ENCODE measurements around the gene MSX2. TPM values are rescaled to one million over a fixed set of nuclear protein-coding genes. Genes with fewer than 3 reads are reported as not detected.

Gene MSX2
- total RNA-seq, 2 donors from 2014 or later: not detected

DNA sequence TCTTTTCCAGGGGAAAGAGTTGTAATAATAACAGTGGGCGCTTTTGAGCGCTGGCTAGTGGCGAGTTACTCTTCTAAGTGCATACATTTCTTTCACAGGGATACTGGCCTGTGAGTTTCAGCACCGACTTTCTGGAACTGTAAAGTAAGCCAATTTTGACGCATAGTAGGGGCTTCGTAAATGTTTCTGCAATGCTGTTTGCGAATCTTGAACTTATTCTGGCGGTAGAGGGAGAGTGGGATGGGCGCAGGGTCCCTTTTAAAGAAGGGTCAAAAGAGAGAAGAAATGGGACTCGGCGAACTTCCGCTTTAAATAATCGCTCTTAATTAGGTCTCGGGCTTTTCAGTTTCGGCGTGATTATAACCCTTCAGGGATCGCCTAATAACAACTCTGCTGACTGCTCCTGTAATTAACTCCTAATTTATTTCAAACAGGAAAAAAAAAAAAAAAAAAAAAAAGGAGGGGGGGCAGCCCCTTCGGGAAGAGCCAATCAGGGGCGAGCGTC, 351 bp upstream of the MSX2 start:
- intact Hi-C loops (cut with DNase I): no loop called here
- Histone ChIP-seq H3K4me1 (peaks cover 36% of the 10 kb centered on the region), H3K9me3 (no peaks in the 10 kb centered on the region), H3K4me3 (peak overlapping the region in 1 of 2 donors; percentile 67), H3K27me3 (peaks cover 0 to 43% of the 10 kb centered on the region in 2 donors), H3K36me3 (replicated peaks in 1 of 2; ENCODE audit: insufficient read depth in 1 of 2, low read depth in 2 of 2) (no peaks in the 10 kb centered on the region), H3K27ac (no peak overlapping the region)
- peak in 1 of 4 donors; percentile 19 for DNase-seq
- TF ChIP-seq, protein P1, sequence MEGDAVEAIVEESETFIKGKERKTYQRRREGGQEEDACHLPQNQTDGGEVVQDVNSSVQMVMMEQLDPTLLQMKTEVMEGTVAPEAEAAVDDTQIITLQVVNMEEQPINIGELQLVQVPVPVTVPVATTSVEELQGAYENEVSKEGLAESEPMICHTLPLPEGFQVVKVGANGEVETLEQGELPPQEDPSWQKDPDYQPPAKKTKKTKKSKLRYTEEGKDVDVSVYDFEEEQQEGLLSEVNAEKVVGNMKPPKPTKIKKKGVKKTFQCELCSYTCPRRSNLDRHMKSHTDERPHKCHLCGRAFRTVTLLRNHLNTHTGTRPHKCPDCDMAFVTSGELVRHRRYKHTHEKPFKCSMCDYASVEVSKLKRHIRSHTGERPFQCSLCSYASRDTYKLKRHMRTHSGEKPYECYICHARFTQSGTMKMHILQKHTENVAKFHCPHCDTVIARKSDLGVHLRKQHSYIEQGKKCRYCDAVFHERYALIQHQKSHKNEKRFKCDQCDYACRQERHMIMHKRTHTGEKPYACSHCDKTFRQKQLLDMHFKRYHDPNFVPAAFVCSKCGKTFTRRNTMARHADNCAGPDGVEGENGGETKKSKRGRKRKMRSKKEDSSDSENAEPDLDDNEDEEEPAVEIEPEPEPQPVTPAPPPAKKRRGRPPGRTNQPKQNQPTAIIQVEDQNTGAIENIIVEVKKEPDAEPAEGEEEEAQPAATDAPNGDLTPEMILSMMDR (IDR thresholded peaks at IDR 0.05): no peak
- TF ChIP-seq POLR2A (IDR thresholded peaks at IDR 0.05): no peak
- WGBS, 2 donors: 2 to 3% methylated on average over 20 of the region's 20 CpGs
- peak; percentile 6 for ATAC-seq

- intact Hi-C loops (cut with DNase I): no loop called here
- Histone ChIP-seq H3K36me3 (replicated peaks in 1 of 2; ENCODE audit: insufficient read depth in 1 of 2, low read depth in 2 of 2) (no peaks in the 10 kb centered on the region), H3K9me3 (no peaks in the 10 kb centered on the region), H3K27me3 (peaks cover 0 to 31% of the 10 kb centered on the region in 2 donors), H3K4me3 (peak overlapping the region in 1 of 2 donors; percentile 67), H3K27ac (no peak overlapping the region), H3K4me1 (peaks cover 33% of the 10 kb centered on the region)
- DNase-seq: no peak
- WGBS, 2 donors: 5 to 10% methylated on average over 22 to 30 of the region's 30 CpGs
- TF ChIP-seq POLR2A (IDR thresholded peaks at IDR 0.05): no peak
- ATAC-seq: no peak
Measured at GRCh38 chr5:174725261-174725990, 1.0 kb downstream of the MSX2 start.

- Histone ChIP-seq H3K27me3 (peaks cover 0 to 27% of the 10 kb centered on the region in 2 donors), H3K9me3 (no peaks in the 10 kb centered on the region), H3K36me3 (replicated peaks in 1 of 2; ENCODE audit: insufficient read depth in 1 of 2, low read depth in 2 of 2) (no peaks in the 10 kb centered on the region), H3K27ac (no peak overlapping the region), H3K4me1 (peaks cover 28% of the 10 kb centered on the region), H3K4me3 (no peak overlapping the region)
- ATAC-seq (no peak), DNase-seq (no peak)
- WGBS, 2 donors: 48 to 63% methylated on average over 10 to 11 of the region's 11 CpGs
- TF ChIP-seq POLR2A (IDR thresholded peaks at IDR 0.05): no peak
- TF ChIP-seq, protein P1 (IDR thresholded peaks at IDR 0.05): no peak
- intact Hi-C loops (cut with DNase I): no loop called here
Measured at GRCh38 chr5:174725991-174726601, 1.7 kb downstream of the MSX2 start.

GRCh38 chr5:174726916-174727793, 2.8 kb downstream of the MSX2 start:
- Histone ChIP-seq H3K27ac (no peak overlapping the region), H3K9me3 (no peaks in the 10 kb centered on the region), H3K4me1 (peaks cover 31% of the 10 kb centered on the region), H3K27me3 (peaks cover 0 to 22% of the 10 kb centered on the region in 2 donors), H3K4me3 (no peak overlapping the region), H3K36me3 (replicated peaks in 1 of 2; ENCODE audit: insufficient read depth in 1 of 2, low read depth in 2 of 2) (no peaks in the 10 kb centered on the region)
- ATAC-seq: no peak
- no peak for DNase-seq
- intact Hi-C loops (cut with DNase I): no loop called here
- TF ChIP-seq POLR2A (IDR thresholded peaks at IDR 0.05): no peak
- 49 to 60% methylated on average over 21 of the region's 21 CpGs for WGBS, 2 donors

- ATAC-seq (no peak), DNase-seq (no peak)
- peaks cover 35% of the 10 kb centered on the region for H3K4me1 ChIP-seq
- TF ChIP-seq, protein P1 (IDR thresholded peaks at IDR 0.05): no peak
- no peak for TF ChIP-seq POLR2A (IDR thresholded peaks at IDR 0.05)
- intact Hi-C loops (cut with DNase I): no loop called here
- no peak overlapping the region for H3K27ac ChIP-seq
- H3K36me3 ChIP-seq (replicated peaks in 1 of 2; ENCODE audit: insufficient read depth in 1 of 2, low read depth in 2 of 2): no peaks in the 10 kb centered on the region
- WGBS, 2 donors: 57 to 64% methylated on average over 11 of the region's 11 CpGs
- no peaks in the 10 kb centered on the region for H3K9me3 ChIP-seq
- no peak overlapping the region for H3K4me3 ChIP-seq
- peaks cover 0 to 18% of the 10 kb centered on the region in 2 donors for H3K27me3 ChIP-seq
Measured at GRCh38 chr5:174727794-174728680, 3.7 kb downstream of the MSX2 start.

All from body of pancreas (tissue), 4 donors.